HG02623 (cell line): ENCODE data around the gene LYRM4.
A peak's percentile ranks its signal among the peaks of the same experiment; 100 is the strongest.

ENCODE experiments used
- ATAC-seq: cut with Tn5 transposase; IDR thresholded peaks from one replicate; pipeline ENCODE4 v1.9.1; 2021; ENCODE audit warnings: moderate library complexity; ENCODE audit not compliant: unreplicated experiment

LYRM4 gene

DNA sequence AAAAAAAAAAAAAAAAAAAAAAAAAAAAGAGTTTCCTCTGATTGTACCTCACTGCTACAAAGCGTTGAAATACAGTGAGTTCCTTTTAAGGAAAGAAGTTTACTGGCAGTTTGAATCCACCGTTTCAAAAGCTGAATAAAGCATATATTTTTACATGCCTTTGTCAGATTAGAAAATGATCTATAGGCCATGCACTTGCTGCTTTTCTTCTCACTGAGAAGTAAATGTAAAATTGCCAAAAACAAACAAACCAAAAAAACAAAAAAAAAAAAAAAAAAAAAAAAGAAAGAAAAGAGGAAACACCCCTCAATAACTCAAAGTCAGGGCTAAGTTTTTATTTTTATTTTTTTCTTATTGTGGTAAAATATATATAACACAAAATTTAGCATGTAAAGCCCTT, 81.9 kb downstream of the LYRM4 start:
- ATAC-seq: no peak

DNA sequence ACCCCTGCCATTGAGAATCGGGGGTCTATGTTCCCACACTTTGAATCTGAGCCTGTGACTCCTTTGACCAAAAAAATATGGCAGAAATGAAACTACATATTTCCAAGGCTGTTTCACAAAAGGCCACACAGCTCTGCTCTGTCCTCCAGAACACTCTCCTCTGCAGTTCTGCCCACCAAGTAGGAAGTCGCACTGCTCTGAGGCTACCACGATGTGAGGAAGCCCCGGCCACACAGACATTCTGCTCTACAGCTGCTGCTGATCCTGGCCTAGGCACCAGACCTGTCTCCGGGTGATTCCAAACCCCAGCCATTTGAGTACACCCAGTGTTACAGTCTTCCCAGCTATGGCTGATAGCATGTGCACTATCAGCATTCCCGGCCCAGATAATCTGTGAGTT, 85.1 kb downstream of the LYRM4 start:
- no peak for ATAC-seq

DNA sequence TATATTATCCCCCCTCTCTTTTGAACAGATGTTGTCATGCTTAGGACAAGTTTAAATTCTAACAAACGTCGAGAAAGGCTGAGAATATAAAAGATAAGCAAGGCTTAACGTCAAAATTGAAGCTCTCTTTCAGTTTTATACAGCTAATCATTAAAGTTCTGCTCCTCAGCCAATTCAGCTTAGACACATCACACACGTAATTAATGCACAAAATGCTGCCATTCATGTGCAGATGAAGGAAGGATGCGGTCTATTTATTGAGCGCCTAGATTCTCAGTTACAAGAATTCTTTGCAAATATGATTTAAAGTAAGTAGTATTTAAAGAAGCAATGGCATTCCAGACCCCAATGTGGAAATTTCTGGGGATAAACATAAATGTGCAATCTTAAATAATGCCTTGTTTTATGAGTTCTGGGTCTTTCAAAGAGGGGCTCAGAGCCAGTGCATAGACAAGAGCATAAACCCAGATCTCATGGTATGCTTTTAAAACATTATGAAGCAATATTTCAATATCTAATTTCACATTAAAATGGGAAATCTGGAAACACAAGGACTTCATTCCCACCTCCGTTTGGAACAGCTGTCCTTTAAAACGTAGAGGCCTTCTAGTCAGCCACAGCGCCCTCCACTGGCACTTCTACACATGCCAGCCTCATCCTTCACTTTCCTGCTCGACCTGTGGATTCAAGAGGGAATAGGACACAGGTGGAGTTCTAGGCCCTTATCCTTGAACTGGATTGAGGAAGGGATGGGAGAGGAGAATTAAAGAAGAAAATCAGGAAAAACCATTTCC, 85.8 kb downstream of the LYRM4 start:
- ATAC-seq: no peak

DNA sequence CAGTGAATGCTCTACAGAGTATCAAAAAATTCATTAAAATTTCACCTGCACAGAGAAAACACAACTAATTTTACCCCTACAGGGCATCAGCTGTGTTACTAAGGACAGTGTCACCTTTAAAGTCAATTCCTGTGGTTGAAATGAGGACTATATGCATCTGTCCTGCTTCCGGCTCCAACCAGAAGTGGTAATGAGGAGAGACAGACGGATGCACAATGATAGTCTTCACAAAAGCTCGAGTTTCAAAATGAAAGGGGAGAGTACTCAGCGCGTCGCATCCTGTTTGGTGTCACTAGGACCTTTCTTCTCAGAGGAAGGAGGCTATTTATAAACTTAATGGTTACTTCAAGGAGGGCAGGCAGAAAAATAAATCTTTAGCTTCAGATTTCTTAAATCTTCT, 86.5 kb downstream of the LYRM4 start:
- peak; percentile 97 for ATAC-seq

DNA sequence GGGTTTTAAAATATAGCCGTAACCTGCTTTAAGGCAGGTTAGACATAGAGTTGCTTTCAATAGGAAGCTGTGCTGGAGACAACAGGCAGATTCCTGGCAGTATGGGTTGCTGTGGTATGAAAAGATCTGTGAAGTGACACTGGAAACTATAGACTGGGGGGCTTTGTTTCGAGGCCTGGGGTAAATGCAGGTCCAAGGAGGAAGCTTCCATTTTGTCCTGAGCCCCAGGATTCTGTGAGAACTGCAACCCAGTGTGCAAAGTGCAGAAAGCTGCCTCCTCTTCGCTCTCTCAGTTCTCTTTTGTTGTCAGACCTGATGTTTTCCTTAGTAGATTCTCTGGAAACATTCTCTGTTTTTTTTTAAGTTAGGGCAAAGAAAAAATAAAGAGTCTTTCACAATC, 86.9 kb downstream of the LYRM4 start:
- peak; percentile 15 for ATAC-seq

DNA sequence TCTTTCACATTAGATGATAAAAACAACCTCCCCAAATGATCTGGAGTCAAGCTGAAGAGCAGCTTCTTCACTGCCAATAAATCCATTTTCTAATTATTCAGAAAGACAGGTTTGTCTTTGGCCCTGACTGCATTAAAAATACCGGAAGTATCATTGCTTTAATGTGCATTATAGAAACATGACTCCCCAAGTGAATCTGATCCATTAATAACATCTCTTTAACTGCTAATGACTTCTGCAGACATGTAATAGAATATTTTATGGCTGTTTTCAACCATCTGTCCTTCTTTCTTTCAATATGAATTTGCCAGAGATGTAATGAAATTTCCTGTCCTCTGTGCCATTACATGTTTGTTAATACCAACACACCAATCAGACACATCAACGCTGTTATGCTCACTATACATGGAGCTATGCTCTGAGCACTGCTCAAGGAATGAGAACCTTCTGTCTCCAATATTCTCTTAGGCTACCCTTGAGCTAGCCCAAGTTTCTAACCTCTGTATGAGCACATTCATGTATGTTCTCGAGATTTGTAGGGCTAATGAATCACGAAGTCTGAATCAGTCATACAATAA, 87.8 kb downstream of the LYRM4 start:
- no peak for ATAC-seq

DNA sequence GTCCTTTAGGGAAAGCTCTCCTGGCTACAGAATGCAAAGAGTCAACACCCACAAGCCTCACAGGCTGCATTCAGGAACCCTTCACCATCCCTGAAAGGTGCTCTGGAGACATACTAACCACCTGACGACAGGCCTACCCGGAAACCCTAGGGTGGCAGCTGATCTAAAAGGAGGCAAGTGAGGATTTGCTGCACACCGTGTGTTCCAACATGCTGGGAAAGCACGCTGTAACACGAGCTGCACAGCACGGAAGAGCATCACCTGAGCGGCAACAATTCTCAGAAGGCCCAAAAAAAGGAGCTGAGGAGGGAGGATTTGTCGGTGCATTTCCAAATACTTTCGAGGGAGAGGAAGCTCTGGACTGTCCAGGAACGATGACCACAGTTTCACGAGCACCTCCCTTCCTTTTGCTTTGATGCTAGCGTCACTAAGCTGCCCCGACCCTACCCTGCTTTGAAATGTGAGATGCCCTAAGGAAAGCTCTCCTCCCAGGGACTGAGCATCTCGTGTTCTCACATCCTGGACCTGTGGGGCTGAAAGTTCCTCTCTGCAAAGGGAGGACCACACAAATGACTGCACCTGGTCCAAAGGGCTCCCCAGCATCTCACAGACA, 88.6 kb downstream of the LYRM4 start:
- ATAC-seq: no peak

DNA sequence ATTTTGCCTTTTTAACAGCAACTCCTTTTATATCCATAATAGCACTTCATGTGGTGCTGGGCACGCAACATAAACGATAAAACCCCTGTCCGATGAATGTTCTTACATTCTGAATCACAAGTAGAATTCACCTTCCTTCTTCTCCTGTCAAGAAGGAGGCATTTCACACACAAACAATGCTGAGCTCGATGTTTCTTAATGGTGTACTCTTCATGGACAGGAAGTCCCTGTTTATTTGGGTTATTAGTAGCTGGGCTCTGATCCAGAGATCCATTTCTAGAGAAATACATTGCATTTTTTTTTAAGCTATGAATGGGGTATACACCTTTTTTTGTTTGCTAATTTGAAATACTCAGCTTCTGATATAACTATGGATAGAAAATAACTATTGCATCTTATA, 93.2 kb downstream of the LYRM4 start:
- no peak for ATAC-seq

DNA sequence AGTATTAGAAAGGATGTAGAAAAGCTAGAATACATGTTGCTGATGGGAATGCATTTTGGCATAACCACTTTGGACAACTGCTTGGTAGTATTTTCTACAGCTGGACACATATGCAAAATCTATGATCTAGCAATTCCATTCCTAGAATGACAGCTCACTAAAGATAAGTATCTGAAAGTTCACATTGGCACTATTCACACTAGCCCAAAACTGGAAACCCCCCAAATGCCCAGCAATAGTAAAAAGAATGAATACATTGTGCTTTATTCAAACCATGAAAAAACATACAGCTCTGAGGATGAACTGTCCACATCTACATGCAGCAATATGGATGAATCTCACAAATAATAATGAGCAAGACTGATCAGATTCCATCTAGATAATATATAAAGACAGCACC, 96.7 kb downstream of the LYRM4 start:
- no peak for ATAC-seq

DNA sequence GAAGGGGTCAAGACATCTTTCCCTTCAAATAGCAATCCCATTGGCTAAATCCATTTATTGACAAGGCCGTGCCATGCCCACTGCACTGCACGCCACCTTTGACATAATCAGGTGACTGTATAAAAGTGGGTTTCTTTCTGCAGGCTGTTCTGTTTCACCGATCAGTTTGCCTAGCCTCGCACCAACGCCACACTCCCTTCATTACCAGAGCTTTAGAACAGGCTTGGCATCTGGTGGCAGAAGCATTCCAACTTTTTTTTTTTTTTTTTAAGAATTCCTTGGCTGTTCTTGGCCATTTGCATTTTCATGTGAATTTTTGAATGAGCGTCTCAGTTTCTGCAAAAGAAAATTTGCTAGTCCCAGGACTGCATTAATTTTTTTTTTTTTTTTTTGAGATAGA, 97.5 kb downstream of the LYRM4 start:
- no peak for ATAC-seq

DNA sequence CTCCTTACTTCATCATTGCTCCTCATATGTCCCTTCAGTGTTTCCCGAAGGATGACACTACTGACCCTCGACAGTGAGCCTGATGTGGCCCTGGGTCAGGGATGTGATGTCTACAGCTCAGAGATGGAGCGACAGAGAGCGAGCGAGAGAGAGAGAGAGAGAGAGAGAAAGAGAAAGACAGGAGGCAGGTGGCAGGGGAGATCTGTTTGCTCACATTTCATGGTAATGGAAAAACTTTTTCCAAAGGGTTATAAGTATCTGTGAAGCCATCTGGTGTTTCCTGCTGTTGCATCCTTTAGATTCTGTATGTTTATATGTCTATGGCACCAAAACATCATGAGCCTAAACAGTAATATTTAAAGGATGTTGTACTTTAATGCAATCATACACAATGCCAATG, 98.4 kb downstream of the LYRM4 start:
- ATAC-seq: no peak

DNA sequence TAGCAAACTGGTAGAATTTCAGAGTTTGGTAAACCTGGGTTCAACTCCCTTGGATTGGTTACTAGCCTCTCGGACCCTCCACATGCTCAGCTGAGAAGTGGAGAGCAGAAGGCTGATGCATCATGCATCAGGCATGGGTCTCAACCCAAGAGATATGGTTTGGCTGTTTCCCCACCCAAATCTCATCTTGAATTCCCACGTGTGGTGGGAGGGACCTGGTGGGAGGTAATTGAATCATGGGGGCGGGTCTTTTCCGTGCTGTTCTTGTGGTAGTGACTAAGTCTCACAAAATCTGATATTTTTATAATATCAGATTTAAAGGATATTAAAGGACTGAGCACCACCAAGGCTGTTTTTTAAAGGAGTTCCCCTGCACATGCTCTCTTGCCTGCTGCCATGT, 100.5 kb downstream of the LYRM4 start:
- no peak for ATAC-seq

DNA sequence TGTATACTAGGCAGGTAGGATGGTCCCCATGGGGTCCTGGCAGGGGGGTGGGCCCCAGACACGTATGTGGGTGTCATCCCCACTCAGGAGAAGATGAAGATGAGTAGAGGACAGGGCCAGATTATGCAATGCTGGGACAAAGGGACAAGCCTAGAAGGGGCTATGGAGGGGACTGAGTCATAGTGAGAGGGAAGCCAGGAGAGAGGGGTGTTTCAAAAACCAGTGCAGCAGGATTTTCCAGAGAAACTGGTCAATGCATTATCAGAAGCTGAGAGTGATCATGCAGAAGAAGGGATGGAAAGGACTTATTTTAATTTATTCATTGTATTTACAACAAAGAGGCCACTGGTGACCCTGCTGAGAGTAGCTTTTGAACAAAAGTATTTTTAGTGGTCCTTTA, 101.6 kb downstream of the LYRM4 start:
- no peak for ATAC-seq

DNA sequence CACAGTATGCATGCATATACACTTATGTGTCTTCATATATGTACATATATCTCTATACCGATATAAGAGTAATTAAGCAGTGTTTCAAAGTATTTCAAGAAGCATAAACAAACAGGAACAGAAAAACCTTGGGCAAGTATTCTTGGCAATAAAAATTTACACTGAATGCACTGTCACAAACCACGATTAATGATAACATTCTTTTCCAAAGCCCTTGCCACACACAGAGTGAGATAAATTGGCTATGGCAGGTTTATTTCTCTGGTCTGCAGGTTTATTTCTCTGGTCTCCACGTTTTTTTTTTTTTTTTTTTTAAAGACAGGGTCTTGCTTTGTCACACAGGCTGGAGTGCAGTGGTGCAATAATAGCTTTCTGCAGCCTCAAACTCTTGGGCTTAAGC, 102.6 kb downstream of the LYRM4 start:
- no peak for ATAC-seq

DNA sequence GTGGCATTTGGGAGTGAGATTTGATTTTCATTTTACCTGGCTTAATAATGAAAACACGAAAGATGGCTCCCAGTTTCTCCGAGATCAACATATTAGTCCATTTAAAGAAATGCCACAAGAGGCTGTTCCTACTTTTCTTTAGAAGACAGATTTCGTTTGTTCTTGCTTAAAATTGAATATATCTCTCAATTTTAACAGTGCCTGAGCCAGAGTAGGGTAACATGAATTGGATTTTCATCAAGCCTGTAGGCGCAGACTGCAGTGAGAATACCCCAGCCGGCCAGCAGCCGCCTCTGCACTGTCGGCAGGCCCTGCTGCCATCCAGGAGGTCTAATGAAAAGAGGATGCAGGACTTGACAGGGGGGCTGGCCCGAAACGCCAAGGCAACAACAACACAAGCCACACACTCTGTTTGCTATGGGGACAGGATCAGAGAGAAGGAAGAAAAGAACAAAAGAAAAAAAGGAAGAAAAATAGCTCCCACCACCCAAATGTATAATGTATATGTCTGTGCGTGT, 103.1 kb downstream of the LYRM4 start:
- ATAC-seq: no peak

DNA sequence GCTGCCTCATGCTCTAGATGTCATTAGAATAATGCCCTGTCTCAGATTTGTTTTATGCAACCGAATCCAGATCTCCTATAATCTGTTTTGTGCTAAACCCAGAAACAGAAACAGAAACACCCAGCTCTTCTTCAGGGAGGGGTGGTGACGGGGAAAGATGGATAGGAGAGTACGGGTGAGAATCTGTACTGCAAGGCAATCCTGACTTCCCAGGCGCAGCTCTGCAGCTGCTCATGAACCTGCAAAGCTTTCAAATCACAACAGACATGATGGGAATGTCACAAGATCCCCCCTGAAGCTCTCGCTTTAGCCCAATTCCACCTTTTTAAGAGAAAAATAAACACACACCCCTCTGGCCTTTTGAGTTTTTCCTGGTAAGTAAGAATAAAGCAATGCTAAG, 104.1 kb downstream of the LYRM4 start:
- ATAC-seq: no peak

DNA sequence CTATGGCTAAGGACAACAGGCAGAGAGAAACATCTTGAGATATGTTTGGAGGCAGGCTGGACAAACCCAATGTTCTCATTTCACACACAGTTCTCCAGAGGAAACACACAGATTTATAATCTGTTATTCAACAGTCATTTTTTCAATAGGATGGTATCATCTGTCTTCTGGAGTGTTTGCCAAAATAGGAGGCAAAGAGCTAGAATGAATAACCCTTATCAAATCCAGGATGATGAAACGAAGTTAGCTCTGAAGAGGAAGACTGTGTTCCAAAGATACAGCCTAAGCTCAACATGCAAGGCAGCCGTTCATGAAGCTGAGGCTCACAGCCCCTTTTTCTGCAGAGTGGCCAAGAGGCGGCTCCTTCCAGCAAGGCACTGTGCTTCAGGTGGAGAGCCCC, 104.8 kb downstream of the LYRM4 start:
- no peak for ATAC-seq

DNA sequence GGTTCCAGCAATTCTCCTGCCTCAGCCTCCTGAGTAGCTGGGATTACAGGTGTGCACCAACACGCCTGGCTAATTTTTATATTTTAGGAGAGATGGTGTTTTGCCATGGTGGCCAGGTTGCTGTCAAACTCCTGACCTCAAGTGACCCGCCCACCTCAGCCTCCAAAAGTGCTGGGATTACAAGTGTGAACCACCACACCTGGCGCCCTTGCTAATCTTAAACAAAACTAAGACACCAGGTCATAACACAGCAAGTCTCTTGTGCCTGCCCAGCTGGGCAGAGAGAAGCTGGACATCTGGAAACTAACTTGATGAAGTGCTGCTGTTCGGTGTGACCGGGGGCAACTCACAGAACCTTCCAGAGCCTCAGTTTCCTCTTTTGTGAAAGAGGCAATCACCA, 107.6 kb downstream of the LYRM4 start:
- ATAC-seq: no peak

DNA sequence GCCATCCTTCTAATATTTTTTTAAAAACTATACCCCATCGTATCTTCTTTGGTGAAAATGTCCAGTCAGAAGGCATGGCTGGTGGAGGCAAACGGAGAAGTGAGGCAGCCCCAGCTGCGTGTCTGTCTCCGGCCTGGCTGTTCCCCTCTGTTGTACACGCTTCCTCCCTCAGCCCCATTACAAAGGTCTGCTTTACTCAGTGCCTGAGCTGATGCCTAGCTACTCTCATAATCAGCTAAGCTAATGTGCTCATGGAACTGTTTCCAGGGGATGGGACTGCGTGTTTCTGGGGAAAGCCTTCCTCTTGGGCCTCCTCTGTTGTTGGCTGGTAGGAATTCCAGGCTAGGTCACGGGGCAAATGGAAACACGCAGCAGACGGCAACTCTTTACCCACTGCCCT, 108.3 kb downstream of the LYRM4 start:
- no peak for ATAC-seq

DNA sequence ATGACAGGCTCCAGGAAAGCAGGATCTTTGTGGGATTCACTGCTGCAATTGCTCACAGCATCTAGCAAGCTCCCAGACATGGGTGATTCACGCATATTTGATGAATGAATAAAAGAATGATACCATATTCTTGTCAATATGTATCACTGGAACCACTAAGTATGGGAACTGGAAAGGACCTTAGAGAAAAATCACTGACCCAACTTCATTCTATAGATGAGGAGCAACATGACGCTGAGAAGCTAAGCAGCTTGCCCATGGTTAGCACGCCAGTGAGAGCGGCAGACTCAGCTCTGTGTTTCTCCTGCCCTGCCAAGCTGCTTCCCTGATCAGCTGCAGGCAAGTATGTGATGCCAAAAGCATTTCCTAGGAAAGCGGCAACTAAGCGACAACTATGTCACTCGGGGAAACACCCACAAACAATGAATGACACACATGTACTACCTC, 108.8 kb downstream of the LYRM4 start:
- no peak for ATAC-seq

DNA sequence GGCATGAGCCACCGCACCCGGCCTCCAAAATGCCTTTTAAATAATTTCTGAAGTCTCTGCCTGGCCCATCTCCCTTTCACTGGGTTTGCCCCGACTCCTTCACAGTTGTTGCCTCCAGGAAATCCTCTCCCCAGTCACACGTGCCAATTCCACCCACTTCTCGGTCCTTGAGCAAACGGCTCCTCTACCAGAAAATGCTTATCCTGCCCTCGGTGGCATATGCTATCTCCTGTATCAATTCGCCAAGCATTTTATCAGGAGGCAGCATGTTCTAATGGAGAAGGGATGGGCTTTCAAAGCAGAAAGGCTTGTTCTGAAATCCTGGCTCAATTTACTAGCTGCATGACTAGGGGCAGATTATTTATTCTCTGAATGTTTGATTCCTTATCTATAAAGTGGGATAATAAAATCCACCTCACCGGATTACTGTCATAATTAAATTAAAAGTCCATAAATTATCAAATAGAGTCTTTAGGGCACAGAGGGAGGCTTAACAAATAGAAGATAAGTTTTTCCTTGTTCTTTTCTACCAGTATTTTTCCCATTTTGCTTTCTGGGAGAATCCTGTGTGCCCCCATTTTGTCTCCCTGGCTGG, 109.3 kb downstream of the LYRM4 start:
- ATAC-seq: no peak

DNA sequence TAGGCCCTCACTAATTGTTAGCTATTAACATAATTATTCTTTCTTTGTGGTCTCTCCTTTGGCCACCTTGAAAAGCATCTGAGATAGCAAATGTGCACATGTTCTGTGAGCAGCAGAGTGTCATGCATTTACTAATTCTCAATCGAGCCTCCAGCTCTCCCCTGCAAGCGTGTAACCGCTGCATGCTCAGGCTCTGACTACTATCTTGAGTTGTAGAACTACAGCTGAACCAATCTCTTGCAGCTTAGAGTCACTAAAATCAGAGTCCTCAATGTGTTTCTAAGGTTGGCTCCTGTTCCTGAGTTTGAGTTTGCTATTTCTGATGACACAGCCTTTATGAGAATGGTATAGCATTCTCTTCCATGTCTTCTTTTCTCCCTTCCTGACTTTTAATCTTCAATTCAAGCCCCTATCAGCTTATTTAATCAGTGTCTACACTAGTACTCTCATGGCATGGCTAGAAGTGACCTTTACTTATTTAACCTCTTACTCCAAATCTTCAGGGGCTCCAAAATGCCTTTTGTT, 110.1 kb downstream of the LYRM4 start:
- ATAC-seq: no peak
